AG04450 (cell line): ENCODE data around the gene NHLRC4. TPM values are rescaled to one million over a fixed set of nuclear protein-coding genes. Genes with fewer than 3 reads are reported as not detected.

Experiments used
- CTCF ChIA-PET: fragments of 300-600, 350-600 bp; formaldehyde crosslinking; extraction: SDS; loops from one replicate; lab custom pipeline; 2022; ENCODE audit warnings: antibody characterized with exemption, inconsistent platforms; lab: Charles Lee
- POLR2A ChIA-PET: fragments of 350-600 bp; formaldehyde crosslinking; extraction: SDS; loops from one replicate; lab custom pipeline; 2021; ENCODE audit warnings: antibody characterized with exemption, inconsistent platforms; lab: Yijun Ruan, JAX
- DNase-seq: peaks from one replicate; pipeline ENCODE4 v3.0.0-alpha.2; 2011; ENCODE audit warnings: low read depth, low spot score
- H3K27ac ChIP-seq: one replicate; pipeline ENCODE4 v1.5.1; 2012; ENCODE audit warnings: low read depth, low read length, control low read depth
- H3K27me3 ChIP-seq: one replicate; pipeline ENCODE4 v1.6.0; 2012; ENCODE audit warnings: low read length; ENCODE audit not compliant: control insufficient read depth, insufficient read depth
- H3K4me3 ChIP-seq: 2 replicates; pipeline ENCODE4 v1.5.1; 2011; ENCODE audit warnings: mild to moderate bottlenecking, low read depth, low read length, control low read depth
- H3K9me3 ChIP-seq: 2 replicates; pipeline ENCODE4 v1.5.1; 2012; ENCODE audit warnings: low read length; ENCODE audit not compliant: control insufficient read depth, insufficient read depth
- CTCF ChIP-seq: IDR thresholded peaks from 2 replicates; pipeline ENCODE4 v1.5.1; 2011; ENCODE audit warnings: low read depth, low read length, control low read depth, inconsistent platforms
- polyA plus RNA-seq: library from polyadenylated mRNA; depleted of rRNA; stranded (reverse); fragments of >200 nt; gene quantifications from 2 replicates; pipeline ENCODE4 v1.2.3, GENCODE V29; 2011

NHLRC4 gene
- polyA plus RNA-seq, 1 experiment, result 0.45 TPM

DNA sequence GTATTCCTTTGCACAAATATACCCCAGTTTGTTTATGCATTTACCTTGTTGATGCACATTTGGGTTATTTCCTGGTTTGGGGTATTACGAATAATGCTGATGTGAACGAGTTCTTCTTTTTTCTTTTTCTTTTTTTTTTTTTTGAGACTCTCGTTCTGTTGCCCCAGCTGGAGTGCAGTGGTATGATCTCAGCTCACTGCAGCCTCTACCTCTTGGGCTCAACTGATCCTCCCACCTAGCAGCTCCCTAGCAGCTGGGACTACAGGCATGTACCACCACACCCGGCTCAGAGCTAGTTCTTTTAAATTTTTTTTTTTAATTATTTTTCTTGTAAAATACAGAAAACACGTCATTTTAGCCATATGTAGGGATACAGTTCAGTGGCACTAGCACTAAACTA, 37.1 kb downstream of the NHLRC4 start:
- ChIA-PET POLR2A (no interaction called here), CTCF (no interaction called here)
- H3K27me3 ChIP-seq, result no peaks in the 10 kb centered on the region
- no peak for DNase-seq
- no peak overlapping the region for H3K27ac ChIP-seq
- peaks cover 17% of the 10 kb centered on the region for H3K9me3 ChIP-seq
- no peak overlapping the region for H3K4me3 ChIP-seq
- no peak for TF ChIP-seq CTCF

GRCh38 chr16:606656-607307, 40.0 kb downstream of the NHLRC4 start:
- H3K4me3 ChIP-seq, result no peak overlapping the region
- CTCF ChIA-PET, result no interaction called here
- TF ChIP-seq CTCF, result no peak
- H3K27ac ChIP-seq, result no peak overlapping the region
- DNase-seq, result no peak
- POLR2A ChIA-PET, result interaction anchor here (0.6 kb wide), 1 partner anchor 11 kb away, joined by 4 read pairs; no protein-coding TSS in a partner anchor
- H3K27me3 ChIP-seq, result no peaks in the 10 kb centered on the region
- H3K9me3 ChIP-seq, result peaks cover 25% of the 10 kb centered on the region

- Histone ChIP-seq H3K4me3 (no peak overlapping the region), H3K27ac (no peak overlapping the region), H3K9me3 (peaks cover 26% of the 10 kb centered on the region), H3K27me3 (no peaks in the 10 kb centered on the region)
- no peak for TF ChIP-seq CTCF
- DNase-seq, result no peak
- CTCF ChIA-PET, result no interaction called here
- POLR2A ChIA-PET, result no interaction called here
These were observed 41.2 kb downstream of the NHLRC4 start for GRCh38 chr16:608019-608418.

GRCh38 chr16:609316-609715, 42.5 kb downstream of the NHLRC4 start:
- no peak overlapping the region for H3K27ac ChIP-seq
- peaks cover 37% of the 10 kb centered on the region for H3K9me3 ChIP-seq
- CTCF ChIA-PET, result no interaction called here
- POLR2A ChIA-PET, result interaction anchor here (0.7 kb wide), 1 partner anchor 13 kb away, joined by 4 read pairs; no protein-coding TSS in a partner anchor
- no peak for DNase-seq
- TF ChIP-seq CTCF, result no peak
- H3K27me3 ChIP-seq, result no peaks in the 10 kb centered on the region
- no peak overlapping the region for H3K4me3 ChIP-seq

GRCh38 chr16:609984-610383, 43.2 kb downstream of the NHLRC4 start:
- Histone ChIP-seq H3K27ac (no peak overlapping the region), H3K9me3 (peaks cover 33% of the 10 kb centered on the region), H3K4me3 (no peak overlapping the region), H3K27me3 (no peaks in the 10 kb centered on the region)
- no peak for DNase-seq
- CTCF ChIA-PET, result no interaction called here
- POLR2A ChIA-PET, result no interaction called here
- TF ChIP-seq CTCF, result no peak
